ENCODE data around the gene FUS.

DNA sequence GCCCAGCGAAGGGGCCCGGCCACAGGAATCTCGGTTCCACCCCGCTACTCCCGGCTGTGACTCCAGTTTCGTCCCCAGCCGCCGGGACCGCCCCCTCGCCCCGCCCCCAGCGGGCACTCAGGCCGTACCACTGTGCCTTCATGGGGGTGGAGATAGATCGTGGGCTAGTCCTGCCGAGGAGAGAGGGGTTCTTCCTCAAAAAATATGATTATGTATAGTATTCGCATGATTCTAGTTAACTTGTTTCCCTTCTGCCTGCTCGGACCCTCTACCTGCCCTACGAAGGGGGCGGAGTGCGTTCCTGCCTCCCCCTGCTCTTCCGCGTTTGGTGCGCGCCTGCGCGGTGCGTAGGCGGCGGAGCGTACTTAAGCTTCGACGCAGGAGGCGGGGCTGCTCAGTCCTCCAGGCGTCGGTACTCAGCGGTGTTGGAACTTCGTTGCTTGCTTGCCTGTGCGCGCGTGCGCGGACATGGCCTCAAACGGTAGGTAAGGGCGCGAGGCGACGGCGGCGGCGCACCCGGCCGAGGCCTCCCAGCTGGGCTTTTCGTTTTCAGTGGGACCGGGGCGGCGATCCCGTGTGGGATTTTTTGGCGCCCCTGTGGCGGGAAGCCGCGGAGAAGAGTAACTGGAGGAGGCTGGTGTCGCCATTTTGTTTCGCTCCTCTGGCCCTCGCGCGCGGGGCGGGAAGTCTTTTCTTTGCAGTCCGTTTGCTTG is at the start of gene FUS:
- TF ChIP-seq, protein P1, sequence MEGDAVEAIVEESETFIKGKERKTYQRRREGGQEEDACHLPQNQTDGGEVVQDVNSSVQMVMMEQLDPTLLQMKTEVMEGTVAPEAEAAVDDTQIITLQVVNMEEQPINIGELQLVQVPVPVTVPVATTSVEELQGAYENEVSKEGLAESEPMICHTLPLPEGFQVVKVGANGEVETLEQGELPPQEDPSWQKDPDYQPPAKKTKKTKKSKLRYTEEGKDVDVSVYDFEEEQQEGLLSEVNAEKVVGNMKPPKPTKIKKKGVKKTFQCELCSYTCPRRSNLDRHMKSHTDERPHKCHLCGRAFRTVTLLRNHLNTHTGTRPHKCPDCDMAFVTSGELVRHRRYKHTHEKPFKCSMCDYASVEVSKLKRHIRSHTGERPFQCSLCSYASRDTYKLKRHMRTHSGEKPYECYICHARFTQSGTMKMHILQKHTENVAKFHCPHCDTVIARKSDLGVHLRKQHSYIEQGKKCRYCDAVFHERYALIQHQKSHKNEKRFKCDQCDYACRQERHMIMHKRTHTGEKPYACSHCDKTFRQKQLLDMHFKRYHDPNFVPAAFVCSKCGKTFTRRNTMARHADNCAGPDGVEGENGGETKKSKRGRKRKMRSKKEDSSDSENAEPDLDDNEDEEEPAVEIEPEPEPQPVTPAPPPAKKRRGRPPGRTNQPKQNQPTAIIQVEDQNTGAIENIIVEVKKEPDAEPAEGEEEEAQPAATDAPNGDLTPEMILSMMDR (IDR thresholded peaks at IDR 0.05; ENCODE audit: insufficient read depth, low read length): no peak
- TF ChIP-seq GABPA (IDR thresholded peaks at IDR 0.05; ENCODE audit: low read depth) (no peak), REST (IDR thresholded peaks at IDR 0.05; ENCODE audit: insufficient replicate concordance, low read depth) (peak; percentile 84), POLR2AphosphoS5 (IDR thresholded peaks at IDR 0.05; ENCODE audit: low read depth) (peak; percentile 100), SPI1 (IDR thresholded peaks at IDR 0.05; ENCODE audit: borderline replicate concordance, low read depth) (no peak)
